Measurements from ENCODE around the gene MYBBP1A. TPM values are rescaled to one million over a fixed set of nuclear protein-coding genes. Genes with fewer than 3 reads are reported as not detected.

MYBBP1A gene
- total and polyA plus RNA-seq, 2 experiments from 2014 or later: 70.7 to 213 TPM

DNA sequence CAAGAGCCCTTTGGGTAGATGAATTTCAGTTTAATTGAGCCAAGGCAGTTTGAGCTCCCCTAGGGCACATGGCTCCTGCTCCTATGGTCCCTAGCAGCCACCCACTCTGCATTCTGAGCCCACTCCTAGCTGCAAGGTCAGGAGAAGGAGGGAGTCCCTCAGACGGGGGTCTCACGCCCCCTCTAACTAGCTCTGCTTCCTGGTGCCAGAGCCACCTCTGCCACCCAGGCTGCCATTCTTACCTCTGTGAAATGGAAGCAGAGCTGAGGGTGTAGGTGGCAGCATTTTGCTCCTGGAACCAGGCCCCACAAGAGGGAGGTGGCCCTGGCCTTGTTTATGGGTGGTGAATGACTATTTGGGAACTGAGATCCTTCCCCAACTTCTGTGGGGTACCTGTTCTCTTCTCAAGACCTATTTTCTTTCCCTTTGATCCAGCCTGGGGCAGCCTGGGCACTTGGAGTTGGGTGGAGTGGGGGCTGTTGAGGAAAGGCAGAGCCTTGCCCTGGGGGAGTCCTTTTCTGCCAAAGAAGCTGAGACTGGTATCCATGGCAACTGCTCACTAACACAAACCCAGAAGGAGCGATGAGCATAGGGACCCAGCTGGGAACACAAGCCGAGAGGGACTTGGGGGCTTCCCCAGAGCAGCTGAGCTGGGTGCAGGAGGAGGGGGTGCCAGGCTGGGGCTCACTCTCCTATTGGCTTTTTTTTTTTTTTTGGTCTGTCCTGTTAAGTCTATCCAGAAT is 51.7 kb downstream of the MYBBP1A start:
- Histone ChIP-seq H3K27me3 (ENCODE audit: insufficient read depth) (peaks cover 29% of the 10 kb centered on the region), H3K9me2 (ENCODE audit: insufficient read depth) (no peaks in the 10 kb centered on the region), H2AFZ (no peak overlapping the region), H3K27ac (ENCODE audit: low read depth) (no peak overlapping the region), H4K20me1 (replicated peaks; ENCODE audit: insufficient read depth) (no peaks in the 10 kb centered on the region), H3K4me3 (no peak overlapping the region), H3F3A (replicated peaks; ENCODE audit: low read depth) (no peaks in the 10 kb centered on the region; the same call in 1 of the 2 replicates), H3K4me1 (ENCODE audit: insufficient read depth) (peaks cover 4% of the 10 kb centered on the region; the same call in 1 of the 2 replicates), H3K79me2 (replicated peaks; ENCODE audit: insufficient read depth) (no peaks in the 10 kb centered on the region), H3K4me2 (no peak overlapping the region), H3K36me3 (ENCODE audit: insufficient read depth) (no peaks in the 10 kb centered on the region)
- H3K9me3 Mint-ChIP-seq: no peaks in the 10 kb centered on the region
- peaks cover 18% of the 10 kb centered on the region for H3K4me1 Mint-ChIP-seq
- ATAC-seq: no peak
- H3K36me3 Mint-ChIP-seq (ENCODE audit: low read depth): no peaks in the 10 kb centered on the region
- H3K27me3 Mint-ChIP-seq (ENCODE audit: insufficient read depth, low read depth, poor library complexity): peaks cover 51% of the 10 kb centered on the region
- TF ChIP-seq CREB1 (CRISPR knock-in tag; IDR thresholded peaks at IDR 0.05; ENCODE audit: low read depth) (no peak), JUNB (IDR thresholded peaks at IDR 0.05; ENCODE audit: unreplicated experiment) (no peak), POLR2AphosphoS5 (IDR thresholded peaks at IDR 0.05; ENCODE audit: low read depth) (no peak), ZNF114 (CRISPR knock-in tag; IDR thresholded peaks at IDR 0.05) (no peak), ZNF331 (CRISPR knock-in tag; IDR thresholded peaks at IDR 0.05; ENCODE audit: low read depth) (no peak), EZH2 (IDR thresholded peaks at IDR 0.05; ENCODE audit: low read depth, unreplicated experiment) (no peak), EZH2phosphoT487 (IDR thresholded peaks at IDR 0.05; ENCODE audit: unreplicated experiment) (no peak), NANOG (IDR thresholded peaks at IDR 0.05; ENCODE audit: borderline replicate concordance) (no peak), STAT1 (IDR thresholded peaks at IDR 0.05; ENCODE audit: unreplicated experiment) (no peak)
- TF ChIP-seq, protein P1, sequence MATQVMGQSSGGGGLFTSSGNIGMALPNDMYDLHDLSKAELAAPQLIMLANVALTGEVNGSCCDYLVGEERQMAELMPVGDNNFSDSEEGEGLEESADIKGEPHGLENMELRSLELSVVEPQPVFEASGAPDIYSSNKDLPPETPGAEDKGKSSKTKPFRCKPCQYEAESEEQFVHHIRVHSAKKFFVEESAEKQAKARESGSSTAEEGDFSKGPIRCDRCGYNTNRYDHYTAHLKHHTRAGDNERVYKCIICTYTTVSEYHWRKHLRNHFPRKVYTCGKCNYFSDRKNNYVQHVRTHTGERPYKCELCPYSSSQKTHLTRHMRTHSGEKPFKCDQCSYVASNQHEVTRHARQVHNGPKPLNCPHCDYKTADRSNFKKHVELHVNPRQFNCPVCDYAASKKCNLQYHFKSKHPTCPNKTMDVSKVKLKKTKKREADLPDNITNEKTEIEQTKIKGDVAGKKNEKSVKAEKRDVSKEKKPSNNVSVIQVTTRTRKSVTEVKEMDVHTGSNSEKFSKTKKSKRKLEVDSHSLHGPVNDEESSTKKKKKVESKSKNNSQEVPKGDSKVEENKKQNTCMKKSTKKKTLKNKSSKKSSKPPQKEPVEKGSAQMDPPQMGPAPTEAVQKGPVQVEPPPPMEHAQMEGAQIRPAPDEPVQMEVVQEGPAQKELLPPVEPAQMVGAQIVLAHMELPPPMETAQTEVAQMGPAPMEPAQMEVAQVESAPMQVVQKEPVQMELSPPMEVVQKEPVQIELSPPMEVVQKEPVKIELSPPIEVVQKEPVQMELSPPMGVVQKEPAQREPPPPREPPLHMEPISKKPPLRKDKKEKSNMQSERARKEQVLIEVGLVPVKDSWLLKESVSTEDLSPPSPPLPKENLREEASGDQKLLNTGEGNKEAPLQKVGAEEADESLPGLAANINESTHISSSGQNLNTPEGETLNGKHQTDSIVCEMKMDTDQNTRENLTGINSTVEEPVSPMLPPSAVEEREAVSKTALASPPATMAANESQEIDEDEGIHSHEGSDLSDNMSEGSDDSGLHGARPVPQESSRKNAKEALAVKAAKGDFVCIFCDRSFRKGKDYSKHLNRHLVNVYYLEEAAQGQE (IDR thresholded peaks at IDR 0.05; ENCODE audit: unreplicated experiment): no peak
- TF ChIP-seq, protein P2, sequence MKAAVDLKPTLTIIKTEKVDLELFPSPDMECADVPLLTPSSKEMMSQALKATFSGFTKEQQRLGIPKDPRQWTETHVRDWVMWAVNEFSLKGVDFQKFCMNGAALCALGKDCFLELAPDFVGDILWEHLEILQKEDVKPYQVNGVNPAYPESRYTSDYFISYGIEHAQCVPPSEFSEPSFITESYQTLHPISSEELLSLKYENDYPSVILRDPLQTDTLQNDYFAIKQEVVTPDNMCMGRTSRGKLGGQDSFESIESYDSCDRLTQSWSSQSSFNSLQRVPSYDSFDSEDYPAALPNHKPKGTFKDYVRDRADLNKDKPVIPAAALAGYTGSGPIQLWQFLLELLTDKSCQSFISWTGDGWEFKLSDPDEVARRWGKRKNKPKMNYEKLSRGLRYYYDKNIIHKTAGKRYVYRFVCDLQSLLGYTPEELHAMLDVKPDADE (IDR thresholded peaks at IDR 0.05): no peak
- TF ChIP-seq, protein P3, sequence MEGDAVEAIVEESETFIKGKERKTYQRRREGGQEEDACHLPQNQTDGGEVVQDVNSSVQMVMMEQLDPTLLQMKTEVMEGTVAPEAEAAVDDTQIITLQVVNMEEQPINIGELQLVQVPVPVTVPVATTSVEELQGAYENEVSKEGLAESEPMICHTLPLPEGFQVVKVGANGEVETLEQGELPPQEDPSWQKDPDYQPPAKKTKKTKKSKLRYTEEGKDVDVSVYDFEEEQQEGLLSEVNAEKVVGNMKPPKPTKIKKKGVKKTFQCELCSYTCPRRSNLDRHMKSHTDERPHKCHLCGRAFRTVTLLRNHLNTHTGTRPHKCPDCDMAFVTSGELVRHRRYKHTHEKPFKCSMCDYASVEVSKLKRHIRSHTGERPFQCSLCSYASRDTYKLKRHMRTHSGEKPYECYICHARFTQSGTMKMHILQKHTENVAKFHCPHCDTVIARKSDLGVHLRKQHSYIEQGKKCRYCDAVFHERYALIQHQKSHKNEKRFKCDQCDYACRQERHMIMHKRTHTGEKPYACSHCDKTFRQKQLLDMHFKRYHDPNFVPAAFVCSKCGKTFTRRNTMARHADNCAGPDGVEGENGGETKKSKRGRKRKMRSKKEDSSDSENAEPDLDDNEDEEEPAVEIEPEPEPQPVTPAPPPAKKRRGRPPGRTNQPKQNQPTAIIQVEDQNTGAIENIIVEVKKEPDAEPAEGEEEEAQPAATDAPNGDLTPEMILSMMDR (conservative IDR thresholded peaks at IDR 0.05; ENCODE audit: low read depth in 2 of 2): no peak
- TF ChIP-seq, protein P4, sequence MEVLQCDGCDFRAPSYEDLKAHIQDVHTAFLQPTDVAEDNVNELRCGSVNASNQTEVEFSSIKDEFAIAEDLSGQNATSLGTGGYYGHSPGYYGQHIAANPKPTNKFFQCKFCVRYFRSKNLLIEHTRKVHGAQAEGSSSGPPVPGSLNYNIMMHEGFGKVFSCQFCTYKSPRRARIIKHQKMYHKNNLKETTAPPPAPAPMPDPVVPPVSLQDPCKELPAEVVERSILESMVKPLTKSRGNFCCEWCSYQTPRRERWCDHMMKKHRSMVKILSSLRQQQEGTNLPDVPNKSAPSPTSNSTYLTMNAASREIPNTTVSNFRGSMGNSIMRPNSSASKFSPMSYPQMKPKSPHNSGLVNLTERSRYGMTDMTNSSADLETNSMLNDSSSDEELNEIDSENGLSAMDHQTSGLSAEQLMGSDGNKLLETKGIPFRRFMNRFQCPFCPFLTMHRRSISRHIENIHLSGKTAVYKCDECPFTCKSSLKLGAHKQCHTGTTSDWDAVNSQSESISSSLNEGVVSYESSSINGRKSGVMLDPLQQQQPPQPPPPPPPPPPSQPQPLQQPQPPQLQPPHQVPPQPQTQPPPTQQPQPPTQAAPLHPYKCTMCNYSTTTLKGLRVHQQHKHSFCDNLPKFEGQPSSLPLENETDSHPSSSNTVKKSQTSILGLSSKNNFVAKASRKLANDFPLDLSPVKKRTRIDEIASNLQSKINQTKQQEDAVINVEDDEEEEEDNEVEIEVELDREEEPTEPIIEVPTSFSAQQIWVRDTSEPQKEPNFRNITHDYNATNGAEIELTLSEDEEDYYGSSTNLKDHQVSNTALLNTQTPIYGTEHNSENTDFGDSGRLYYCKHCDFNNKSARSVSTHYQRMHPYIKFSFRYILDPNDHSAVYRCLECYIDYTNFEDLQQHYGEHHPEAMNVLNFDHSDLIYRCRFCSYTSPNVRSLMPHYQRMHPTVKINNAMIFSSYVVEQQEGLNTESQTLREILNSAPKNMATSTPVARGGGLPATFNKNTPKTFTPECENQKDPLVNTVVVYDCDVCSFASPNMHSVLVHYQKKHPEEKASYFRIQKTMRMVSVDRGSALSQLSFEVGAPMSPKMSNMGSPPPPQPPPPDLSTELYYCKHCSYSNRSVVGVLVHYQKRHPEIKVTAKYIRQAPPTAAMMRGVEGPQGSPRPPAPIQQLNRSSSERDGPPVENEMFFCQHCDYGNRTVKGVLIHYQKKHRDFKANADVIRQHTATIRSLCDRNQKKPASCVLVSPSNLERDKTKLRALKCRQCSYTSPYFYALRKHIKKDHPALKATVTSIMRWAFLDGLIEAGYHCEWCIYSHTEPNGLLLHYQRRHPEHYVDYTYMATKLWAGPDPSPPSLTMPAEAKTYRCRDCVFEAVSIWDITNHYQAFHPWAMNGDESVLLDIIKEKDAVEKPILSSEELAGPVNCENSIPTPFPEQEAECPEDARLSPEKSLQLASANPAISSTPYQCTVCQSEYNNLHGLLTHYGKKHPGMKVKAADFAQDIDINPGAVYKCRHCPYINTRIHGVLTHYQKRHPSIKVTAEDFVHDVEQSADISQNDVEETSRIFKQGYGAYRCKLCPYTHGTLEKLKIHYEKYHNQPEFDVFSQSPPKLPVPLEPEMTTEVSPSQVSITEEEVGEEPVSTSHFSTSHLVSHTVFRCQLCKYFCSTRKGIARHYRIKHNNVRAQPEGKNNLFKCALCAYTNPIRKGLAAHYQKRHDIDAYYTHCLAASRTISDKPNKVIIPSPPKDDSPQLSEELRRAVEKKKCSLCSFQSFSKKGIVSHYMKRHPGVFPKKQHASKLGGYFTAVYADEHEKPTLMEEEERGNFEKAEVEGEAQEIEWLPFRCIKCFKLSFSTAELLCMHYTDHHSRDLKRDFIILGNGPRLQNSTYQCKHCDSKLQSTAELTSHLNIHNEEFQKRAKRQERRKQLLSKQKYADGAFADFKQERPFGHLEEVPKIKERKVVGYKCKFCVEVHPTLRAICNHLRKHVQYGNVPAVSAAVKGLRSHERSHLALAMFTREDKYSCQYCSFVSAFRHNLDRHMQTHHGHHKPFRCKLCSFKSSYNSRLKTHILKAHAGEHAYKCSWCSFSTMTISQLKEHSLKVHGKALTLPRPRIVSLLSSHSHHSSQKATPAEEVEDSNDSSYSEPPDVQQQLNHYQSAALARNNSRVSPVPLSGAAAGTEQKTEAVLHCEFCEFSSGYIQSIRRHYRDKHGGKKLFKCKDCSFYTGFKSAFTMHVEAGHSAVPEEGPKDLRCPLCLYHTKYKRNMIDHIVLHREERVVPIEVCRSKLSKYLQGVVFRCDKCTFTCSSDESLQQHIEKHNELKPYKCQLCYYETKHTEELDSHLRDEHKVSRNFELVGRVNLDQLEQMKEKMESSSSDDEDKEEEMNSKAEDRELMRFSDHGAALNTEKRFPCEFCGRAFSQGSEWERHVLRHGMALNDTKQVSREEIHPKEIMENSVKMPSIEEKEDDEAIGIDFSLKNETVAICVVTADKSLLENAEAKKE (CRISPR knock-in tag; IDR thresholded peaks at IDR 0.05): no peak
- DNase-seq (ENCODE audit: low spot score): no peak
- H3K27ac Mint-ChIP-seq: no peak overlapping the region
- no peak overlapping the region for H3K4me3 Mint-ChIP-seq
